Measurements from ENCODE around the gene LACRT.
A peak's percentile ranks its signal among the peaks of the same experiment; 100 is the strongest.

Gene LACRT

DNA sequence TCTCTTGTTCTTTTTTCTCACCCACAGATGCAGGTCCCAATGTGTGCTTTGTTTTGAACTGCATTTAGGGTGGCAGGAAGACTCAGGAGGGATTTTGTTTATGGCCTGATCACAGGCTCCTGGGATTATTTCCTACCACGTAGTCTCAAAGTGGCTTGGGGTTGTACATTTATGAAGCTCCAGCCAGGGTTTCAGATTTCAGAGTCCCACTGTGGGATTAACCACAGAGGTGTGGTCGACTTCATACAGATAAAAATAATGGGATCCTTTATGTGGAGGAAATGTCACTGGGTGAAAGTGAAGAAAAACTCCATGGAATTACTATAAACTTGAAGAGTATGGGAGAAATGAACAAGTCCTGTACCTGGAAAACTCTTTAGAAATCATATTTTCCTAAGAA is 32.0 kb downstream of the LACRT start:
- no peak for DNase-seq (ENCODE audit: low read depth in 2 of 2)

DNA sequence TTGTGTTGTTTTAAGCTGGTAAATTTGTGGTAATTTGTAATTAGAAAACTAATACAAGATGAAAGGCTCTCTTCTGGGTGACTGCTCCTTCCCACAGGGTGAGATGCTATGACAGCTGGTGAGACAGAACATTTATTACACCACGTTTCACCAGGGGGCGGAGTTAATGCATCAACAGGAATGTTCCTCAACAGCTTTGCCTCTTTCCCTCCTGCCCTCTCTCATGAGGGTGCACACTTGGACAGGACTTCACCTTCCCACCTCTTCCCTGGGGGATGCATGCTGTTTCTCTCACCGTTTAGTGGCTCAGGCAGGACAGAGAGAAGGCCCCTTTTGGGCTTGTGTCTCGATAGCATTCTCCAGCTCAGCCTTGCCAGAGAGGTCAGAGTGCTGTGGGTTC is 32.9 kb downstream of the LACRT start:
- no peak for DNase-seq (ENCODE audit: low read depth in 2 of 2)

DNA sequence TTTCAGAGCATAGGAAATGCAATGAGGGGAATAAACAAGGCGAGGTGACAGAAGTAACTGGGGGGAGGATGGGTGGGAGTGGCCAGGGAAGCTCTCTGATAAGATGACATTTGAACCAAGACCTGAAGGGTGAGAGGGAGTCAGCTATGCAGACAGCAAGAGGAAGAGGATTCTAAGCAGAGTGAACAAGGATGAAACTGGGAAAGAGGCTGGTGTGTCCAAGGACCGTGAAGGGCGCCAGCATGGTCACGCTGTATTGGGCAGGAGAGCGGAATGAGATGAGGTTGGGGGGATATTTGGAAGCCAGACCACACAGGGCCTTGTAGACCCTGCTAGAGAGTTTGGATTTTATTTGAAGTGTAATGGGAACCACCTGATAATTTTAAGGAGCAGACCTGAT is 35.7 kb downstream of the LACRT start:
- DNase-seq (ENCODE audit: low read depth in 2 of 2): no peak

DNA sequence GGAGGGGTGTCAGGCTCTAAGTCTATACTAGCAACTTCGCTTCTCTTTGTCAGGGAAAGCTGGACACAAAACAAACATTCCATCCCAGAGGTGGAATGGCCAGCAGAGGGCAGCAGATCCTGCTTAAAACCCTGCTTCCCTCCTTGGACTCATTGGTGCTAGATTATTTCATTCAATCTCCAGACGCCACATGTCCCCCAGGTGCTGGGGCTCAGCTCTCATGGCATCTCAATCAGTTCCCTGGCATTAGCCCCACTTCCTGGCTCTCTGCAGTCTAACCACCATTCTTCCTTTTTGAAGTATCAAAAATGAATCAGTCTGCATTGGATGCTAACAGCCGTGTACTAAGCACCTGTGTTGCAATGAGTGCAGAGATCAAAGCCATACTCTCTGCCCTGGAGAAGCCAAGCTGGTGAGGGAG is 38.2 kb downstream of the LACRT start:
- DNase-seq (ENCODE audit: low read depth in 2 of 2): peak; percentile 5 to 14

DNA sequence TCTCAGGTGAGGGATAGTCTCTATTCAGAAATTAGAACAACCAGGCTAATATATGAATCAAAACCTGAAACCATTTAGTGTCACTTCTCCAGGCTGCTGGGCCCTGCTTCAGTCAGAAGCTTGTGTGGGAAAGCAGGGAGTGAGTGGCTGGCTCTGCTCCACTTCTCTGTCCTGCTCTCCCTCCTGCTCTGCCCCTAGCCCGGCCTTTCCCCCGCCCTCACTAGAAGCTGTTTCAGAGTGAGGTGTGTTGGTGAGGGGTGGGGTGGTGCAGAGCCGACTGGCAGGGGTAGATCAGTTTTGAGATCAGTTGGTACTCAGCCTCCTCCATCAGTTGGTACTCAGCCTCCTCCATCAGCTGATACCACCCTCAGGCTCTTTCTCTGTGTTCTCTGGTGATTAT is 39.2 kb downstream of the LACRT start:
- DNase-seq (ENCODE audit: low read depth in 2 of 2): no peak

DNA sequence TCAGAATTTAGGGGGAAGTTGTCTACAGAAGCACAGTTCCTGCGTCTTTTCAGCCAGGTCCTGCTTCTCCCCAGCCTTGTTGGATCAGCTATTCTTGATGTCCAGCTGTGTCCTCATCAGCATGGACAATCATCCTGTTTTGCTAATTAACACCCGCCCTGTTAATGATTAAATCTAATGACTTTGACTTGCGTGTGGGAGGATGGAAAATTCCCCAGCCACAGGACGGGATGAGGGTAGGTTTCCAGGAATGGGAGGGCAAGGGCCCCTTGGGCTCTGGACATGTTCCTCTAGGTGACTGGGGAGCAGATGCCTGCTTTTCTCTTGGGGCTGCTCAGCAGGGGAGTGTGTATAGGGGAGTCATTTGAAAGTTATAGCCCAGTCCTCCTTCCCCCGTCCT is 41.0 kb downstream of the LACRT start:
- DNase-seq (ENCODE audit: low read depth in 2 of 2): no peak

DNA sequence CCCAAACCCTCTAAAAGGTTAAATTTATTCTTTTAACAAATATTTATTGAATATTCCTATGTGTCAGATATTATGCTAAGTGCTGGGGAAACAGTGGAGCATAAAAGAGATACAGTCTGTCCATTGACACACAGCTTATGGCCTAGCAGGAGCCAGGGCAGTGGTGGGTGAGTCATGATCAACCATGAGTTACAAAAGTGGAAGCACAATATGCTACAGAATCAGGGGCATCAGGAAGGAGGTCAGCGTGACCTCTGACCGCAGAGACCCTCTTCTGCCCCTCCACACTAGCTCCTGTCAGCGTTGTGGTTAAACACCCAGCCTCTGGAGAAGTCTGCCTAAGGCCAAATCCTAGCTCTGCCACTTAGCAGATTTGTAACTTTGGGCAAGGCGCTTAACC is 41.6 kb downstream of the LACRT start:
- DNase-seq (ENCODE audit: low read depth in 2 of 2): no peak

DNA sequence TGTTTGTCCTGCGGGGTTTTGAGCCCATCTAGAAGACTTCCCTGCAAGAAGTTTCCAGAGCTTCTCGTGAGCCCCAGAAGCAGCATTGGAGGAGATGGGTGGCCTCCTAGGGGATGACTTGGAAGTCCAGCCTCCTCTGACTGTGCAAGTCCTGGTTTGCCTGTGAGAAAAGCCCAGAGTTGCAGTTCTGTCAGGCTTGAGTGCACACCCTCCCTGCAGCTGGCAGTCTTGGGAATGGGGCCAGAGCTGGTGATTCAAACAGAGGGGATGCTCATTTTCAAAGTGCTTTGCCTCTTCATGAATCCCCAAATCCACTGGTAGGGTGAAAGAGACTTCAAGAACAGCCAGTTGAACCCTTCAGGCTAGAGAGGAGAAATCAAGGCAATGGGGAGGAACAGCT is 42.4 kb downstream of the LACRT start:
- no peak for DNase-seq (ENCODE audit: low read depth in 2 of 2)

DNA sequence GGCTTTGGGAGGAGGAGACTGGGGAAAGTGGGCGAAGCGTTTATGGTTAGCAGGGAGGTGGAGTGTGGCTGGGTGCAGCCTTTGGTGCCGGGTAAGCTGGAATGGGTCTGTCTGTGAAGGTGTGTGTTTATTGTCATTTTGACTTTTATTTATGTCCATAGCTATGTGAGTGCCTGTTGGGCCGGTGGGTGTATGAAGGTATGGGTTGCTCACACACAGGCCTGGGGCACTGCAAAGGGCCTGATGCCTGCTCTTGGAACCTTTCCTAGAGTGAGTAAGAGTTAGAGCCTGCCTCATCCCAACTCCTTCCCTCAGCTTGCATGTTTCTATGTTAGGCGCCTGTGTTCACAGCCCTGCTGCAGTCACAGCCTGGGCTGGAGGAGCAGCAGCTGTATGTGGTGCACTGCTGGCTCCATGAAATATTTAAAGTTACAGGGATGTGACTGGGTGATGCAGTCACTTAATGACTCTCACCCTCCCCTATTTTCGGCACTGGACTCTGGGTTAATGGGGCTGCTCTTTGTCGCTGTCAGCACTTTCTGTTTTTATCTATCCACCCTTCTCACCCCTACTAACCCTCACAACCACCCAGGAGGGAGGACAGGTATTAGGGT is 43.6 kb downstream of the LACRT start:
- no peak for DNase-seq (ENCODE audit: low read depth in 2 of 2)

DNA sequence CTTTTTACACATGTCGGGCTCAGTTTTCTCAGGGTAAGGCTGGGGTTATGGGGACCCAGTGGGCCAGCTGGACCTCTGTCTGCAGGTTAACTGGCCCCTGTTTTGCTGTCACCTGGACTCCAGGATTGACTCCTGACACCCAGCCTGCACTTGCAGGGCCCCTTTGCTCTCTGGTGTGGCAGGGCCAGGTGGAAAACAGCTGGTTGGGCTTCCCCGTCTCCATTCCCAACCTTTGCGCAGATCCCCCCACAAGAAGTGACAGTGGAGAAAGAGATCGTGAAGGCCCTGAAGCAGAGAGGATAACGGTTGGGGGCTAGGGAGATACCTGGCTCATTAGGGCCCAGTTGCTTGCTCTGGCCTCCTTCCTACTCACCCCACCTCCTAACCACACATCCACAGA is 44.7 kb downstream of the LACRT start:
- no peak for DNase-seq (ENCODE audit: low read depth in 2 of 2)

DNA sequence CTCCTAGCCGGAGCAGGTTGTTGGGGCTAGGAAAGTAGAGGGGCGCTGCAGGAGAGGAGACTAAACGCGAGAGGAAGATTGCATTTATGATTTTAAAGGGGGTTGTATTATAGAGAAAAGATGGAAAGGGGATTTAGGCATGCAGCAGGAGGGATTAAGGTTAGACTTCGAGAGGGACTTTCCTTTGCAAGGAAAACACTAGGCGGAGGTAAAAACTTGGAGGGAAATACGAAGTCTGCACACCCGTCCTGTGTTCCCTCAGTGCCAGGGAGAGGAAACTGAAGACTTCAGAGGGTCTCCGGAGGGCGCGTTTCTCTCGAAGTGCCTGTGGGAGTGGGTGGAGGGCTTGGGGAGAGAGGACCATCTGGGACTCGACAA is 45.8 kb downstream of the LACRT start:
- DNase-seq (ENCODE audit: low read depth in 2 of 2): no peak

DNA sequence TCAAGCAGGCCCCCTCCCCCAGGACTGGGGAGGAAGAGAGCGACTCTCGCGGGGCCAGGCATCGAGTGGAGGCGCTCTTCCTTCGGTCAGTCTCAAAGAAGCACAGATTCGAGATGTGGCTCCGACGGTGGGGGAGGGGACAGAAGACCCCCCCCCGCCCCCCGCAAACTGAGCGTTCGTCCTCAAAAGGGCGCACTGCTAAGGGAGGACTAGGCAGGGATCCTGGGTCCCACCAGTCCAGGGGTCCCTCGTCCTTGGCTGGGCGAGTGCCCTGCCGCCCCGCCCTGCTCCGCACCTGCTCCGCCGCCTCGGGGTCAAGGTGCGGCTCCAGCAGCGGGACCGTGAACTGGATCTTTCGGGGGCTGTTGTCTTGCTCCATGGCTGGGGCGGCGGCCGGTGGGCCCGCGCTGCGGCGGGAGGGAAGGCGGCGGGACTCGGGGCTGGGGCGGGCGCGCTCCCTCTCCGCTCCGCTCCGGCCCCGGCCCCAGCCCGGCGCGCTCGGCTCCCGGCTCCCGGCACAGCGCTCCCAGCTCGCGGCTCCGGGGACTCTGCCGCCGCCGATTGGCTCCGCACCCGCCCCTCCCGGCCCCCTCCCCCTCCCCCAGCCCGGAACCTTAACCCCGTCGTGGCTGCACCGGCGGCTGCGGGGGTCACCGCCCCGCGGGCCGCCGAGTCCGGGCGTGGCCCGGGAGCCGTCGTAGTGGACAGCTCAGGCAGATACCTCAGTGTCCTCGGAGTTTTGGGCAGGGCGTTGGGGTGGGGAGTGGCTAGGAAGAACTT is 46.4 kb downstream of the LACRT start, which contains the start of gene PPP1R1A:
TSS of gene PPP1R1A (minus strand) at position 550 of the 780 bp plus-strand sequence. CDS start at position 379, 171 bp downstream.
- no peak for DNase-seq (ENCODE audit: low read depth in 2 of 2)

DNA sequence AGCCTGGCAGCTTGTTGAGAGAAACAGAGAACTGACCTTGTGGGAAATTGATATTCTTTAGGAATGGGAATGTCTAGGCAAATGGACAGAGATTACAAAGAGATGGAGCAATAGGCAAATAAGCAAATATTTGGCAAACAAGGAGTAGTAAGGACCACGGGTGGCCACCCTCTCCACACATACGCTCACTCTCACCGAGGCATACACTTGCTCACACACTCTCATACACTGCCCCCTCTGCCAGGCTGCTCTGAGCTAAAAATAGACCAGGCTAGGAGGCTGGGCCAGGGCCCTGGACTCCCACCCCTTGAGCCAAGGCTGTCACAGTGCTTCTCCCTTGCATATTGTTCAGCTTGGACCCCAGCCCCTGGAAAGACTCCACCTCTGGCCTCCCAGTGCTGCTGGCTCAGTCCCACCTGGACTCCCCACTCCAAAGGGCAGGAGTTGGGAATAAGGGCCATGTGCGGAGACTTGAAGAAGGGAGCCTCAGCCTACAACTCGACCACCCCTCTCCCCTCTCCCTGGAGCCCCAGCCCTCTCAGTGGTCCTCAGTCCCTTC is 47.3 kb downstream of the LACRT start:
- no peak for DNase-seq (ENCODE audit: low read depth in 2 of 2)

DNA sequence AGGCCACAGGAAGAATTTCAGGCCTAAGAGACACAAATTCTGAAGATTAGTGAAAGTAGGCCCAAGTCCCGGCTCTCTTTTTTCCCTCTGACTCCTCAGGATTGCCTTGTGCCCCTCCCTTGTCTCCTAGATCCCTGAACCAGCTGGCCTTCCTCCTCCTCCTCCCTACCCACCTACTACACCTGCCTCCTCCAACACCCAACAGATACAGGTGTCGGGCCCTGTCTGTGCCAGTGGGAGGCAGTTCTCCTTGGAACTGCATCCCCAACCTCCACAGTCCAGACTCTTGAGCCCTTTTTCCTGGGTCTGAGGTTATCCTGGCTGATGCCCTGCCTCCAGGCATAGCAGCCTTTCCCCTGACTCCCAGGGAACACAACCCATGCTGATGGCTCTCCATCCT is 48.1 kb downstream of the LACRT start:
- no peak for DNase-seq (ENCODE audit: low read depth in 2 of 2)

DNA sequence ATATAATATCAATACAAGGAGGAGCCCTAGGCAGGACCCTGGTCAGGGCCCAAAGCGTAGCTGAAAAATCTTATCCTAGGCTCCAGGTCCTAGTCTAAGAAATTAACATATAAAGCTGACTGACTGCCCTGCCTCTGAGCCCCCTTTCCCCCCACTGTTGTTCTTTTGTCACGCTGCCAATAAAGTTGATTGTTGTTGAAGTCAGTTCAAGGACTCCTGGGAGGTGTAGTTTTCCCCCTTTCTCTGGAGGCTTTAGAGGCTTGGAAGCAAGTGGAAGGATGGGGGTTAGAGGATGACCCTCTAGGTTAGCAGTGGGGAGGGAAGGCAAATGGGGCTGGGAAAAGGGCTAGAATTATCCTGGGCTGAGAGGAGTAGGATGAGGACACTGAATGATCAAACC is 49.5 kb downstream of the LACRT start:
- no peak for DNase-seq (ENCODE audit: low read depth in 2 of 2)

DNA sequence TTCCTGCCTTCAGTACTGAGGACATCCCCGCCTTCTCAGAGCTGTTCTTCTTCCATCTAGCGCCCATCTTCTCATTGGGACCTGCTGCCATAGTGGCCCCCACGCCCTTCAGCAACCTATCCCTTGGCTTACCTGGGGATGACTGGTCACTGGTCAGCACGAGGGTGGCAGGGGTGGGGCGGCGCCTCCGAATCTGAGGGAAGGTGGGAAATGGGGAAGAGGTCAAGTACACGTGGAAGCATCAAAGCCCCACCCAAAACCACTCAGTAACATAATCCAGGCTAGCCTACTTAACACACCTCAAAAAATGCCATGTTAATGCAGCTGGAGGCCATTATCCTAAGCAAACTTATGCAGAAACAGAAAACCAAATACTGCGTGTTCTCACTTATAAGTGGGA is 50.6 kb downstream of the LACRT start:
- DNase-seq (ENCODE audit: low read depth in 2 of 2): no peak

DNA sequence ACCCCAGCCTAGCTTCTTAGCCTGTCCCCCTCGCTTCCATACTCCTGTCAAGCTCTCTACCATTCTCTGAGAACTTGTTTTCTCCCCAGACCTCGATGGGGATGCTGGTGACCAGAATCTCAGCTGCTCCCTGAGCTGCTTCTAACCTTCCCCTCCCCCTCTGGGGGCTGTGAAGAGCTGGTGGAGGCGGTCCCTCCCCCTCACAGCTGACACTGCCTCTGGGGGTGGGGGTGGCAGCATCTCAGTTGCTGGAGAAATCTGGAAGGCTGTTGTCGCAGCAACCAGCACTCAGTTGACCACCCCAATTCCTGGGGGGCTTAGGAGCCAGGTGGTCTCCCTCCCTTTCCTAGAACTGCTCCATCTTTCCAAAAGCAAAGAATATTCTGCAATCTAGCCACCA is 51.0 kb downstream of the LACRT start:
- DNase-seq (ENCODE audit: low read depth in 2 of 2): no peak

DNA sequence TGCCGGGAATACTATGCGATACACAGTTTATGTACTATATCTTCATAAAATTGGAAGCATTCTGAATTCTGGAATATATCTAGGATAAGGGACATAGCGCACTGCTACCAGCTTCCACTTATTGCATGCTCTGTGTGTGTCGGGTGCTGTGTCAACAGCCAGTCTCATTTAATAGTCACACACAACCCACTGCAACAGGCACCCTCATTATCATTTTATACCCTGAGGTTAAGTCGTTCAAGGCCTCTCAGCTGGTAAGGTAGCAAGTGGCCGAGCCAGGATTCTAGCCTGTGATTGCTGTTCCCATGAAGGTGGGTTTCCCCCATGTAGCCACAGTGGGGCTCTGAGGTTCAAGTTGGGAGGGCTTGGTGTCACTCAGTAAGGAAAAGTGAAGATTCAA is 53.3 kb downstream of the LACRT start:
- DNase-seq (ENCODE audit: low read depth in 2 of 2): no peak
